ENCODE data around the gene CCT8. TPM values are rescaled to one million over a fixed set of nuclear protein-coding genes. Genes with fewer than 3 reads are reported as not detected.

Gene CCT8
- total and polyA plus RNA-seq, 10 of the 15 experiments (the other 5 are each of a cell fraction or from before 2014, with no cell fraction given): 321 to 696 (median 471) TPM

DNA sequence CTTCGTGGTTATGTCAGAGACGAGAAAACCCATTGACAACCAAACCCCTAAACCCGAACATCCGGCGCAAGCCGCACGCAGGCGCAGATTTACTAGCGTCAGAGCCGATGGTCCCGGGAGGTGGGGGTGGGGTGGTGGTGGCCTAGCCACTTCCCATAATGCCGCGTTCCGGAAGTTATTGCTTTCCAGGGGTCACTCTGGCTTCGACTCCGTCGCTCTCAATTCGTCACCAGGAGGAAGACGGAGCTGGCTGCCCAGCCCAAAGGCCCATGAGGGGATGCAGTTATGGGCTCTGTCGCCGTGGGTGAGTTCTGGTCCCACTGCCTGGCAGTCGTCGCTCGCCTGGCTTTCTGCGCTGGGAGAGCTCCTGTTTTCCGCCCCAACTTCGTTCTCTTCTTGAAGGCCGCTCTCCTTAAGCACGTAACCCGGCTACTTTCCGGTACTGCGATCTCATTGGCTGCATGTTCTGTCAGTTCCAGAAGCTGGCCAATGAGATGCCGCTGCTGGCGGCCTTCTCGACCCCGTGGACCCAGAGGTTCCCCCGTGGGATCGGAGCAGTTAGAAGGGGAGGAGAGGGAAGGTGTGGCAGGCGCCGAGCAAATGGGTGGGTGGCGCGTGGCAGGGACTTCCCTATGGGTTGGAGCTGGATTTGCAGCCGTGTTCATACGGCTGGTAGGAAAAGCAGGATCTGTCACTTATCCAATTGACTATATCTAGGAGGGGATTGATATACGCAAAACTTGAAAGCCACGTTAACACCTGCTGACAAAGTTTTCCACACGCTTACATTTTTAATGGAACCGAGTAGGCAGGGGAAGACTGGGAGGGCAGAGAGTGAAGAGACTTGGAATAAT is 48.7 kb downstream of the CCT8 start, which contains the start of gene USP16 (continued):
- TF ChIP-seq, protein P1, sequence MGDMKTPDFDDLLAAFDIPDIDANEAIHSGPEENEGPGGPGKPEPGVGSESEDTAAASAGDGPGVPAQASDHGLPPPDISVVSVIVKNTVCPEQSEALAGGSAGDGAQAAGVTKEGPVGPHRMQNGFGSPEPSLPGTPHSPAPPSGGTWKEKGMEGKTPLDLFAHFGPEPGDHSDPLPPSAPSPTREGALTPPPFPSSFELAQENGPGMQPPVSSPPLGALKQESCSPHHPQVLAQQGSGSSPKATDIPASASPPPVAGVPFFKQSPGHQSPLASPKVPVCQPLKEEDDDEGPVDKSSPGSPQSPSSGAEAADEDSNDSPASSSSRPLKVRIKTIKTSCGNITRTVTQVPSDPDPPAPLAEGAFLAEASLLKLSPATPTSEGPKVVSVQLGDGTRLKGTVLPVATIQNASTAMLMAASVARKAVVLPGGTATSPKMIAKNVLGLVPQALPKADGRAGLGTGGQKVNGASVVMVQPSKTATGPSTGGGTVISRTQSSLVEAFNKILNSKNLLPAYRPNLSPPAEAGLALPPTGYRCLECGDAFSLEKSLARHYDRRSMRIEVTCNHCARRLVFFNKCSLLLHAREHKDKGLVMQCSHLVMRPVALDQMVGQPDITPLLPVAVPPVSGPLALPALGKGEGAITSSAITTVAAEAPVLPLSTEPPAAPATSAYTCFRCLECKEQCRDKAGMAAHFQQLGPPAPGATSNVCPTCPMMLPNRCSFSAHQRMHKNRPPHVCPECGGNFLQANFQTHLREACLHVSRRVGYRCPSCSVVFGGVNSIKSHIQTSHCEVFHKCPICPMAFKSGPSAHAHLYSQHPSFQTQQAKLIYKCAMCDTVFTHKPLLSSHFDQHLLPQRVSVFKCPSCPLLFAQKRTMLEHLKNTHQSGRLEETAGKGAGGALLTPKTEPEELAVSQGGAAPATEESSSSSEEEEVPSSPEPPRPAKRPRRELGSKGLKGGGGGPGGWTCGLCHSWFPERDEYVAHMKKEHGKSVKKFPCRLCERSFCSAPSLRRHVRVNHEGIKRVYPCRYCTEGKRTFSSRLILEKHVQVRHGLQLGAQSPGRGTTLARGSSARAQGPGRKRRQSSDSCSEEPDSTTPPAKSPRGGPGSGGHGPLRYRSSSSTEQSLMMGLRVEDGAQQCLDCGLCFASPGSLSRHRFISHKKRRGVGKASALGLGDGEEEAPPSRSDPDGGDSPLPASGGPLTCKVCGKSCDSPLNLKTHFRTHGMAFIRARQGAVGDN (IDR thresholded peaks at IDR 0.05): no peak; the same call in 1 of the 2 replicates
- TF ChIP-seq RBBP5 (conservative IDR thresholded peaks at IDR 0.05): no peak
- peak; percentile 98 for TF ChIP-seq CREB1 (IDR thresholded peaks at IDR 0.05; ENCODE audit: low read depth)
- peak; percentile 65 for TF ChIP-seq RAD51 (IDR thresholded peaks at IDR 0.05)
- peak; percentile 91 for TF ChIP-seq MXI1 (IDR thresholded peaks at IDR 0.05; ENCODE audit: low read depth, low read length)
- no peak for TF ChIP-seq CHD4 (IDR thresholded peaks at IDR 0.05)
- TF ChIP-seq RB1 (IDR thresholded peaks at IDR 0.05; ENCODE audit: borderline replicate concordance): peak; percentile 21; the same call in 1 of the 2 replicates
- TF ChIP-seq FOS (IDR thresholded peaks at IDR 0.05; ENCODE audit: borderline replicate concordance, extremely low read depth, insufficient read length): peak; percentile 79
- TF ChIP-seq NR2F1 (conservative IDR thresholded peaks at IDR 0.05): peak; percentile 98
- TF ChIP-seq, protein P2, sequence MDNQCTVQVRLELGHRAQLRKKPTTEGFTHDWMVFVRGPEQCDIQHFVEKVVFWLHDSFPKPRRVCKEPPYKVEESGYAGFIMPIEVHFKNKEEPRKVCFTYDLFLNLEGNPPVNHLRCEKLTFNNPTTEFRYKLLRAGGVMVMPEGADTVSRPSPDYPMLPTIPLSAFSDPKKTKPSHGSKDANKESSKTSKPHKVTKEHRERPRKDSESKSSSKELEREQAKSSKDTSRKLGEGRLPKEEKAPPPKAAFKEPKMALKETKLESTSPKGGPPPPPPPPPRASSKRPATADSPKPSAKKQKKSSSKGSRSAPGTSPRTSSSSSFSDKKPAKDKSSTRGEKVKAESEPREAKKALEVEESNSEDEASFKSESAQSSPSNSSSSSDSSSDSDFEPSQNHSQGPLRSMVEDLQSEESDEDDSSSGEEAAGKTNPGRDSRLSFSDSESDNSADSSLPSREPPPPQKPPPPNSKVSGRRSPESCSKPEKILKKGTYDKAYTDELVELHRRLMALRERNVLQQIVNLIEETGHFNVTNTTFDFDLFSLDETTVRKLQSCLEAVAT (IDR thresholded peaks at IDR 0.05): no peak
- TF ChIP-seq, protein P3, sequence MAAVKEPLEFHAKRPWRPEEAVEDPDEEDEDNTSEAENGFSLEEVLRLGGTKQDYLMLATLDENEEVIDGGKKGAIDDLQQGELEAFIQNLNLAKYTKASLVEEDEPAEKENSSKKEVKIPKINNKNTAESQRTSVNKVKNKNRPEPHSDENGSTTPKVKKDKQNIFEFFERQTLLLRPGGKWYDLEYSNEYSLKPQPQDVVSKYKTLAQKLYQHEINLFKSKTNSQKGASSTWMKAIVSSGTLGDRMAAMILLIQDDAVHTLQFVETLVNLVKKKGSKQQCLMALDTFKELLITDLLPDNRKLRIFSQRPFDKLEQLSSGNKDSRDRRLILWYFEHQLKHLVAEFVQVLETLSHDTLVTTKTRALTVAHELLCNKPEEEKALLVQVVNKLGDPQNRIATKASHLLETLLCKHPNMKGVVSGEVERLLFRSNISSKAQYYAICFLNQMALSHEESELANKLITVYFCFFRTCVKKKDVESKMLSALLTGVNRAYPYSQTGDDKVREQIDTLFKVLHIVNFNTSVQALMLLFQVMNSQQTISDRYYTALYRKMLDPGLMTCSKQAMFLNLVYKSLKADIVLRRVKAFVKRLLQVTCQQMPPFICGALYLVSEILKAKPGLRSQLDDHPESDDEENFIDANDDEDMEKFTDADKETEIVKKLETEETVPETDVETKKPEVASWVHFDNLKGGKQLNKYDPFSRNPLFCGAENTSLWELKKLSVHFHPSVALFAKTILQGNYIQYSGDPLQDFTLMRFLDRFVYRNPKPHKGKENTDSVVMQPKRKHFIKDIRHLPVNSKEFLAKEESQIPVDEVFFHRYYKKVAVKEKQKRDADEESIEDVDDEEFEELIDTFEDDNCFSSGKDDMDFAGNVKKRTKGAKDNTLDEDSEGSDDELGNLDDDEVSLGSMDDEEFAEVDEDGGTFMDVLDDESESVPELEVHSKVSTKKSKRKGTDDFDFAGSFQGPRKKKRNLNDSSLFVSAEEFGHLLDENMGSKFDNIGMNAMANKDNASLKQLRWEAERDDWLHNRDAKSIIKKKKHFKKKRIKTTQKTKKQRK (IDR thresholded peaks at IDR 0.05; ENCODE audit: low read depth, low read length): no peak
- TF ChIP-seq, protein P4, sequence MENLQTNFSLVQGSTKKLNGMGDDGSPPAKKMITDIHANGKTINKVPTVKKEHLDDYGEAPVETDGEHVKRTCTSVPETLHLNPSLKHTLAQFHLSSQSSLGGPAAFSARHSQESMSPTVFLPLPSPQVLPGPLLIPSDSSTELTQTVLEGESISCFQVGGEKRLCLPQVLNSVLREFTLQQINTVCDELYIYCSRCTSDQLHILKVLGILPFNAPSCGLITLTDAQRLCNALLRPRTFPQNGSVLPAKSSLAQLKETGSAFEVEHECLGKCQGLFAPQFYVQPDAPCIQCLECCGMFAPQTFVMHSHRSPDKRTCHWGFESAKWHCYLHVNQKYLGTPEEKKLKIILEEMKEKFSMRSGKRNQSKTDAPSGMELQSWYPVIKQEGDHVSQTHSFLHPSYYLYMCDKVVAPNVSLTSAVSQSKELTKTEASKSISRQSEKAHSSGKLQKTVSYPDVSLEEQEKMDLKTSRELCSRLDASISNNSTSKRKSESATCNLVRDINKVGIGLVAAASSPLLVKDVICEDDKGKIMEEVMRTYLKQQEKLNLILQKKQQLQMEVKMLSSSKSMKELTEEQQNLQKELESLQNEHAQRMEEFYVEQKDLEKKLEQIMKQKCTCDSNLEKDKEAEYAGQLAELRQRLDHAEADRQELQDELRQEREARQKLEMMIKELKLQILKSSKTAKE (IDR thresholded peaks at IDR 0.05; ENCODE audit: low read depth, poor library complexity, severe bottlenecking): no peak
- TF ChIP-seq MTA3 (IDR thresholded peaks at IDR 0.05; ENCODE audit: borderline replicate concordance, low read length): no peak
- TF ChIP-seq SRF (IDR thresholded peaks at IDR 0.05; ENCODE audit: low read depth in 2 of 2, low read length in 2 of 2): peak; percentile 42 to 76; a peak in 3 of 4 replicates
- no peak for TF ChIP-seq STAT1 (conservative IDR thresholded peaks at IDR 0.05)
- TF ChIP-seq, protein P5, sequence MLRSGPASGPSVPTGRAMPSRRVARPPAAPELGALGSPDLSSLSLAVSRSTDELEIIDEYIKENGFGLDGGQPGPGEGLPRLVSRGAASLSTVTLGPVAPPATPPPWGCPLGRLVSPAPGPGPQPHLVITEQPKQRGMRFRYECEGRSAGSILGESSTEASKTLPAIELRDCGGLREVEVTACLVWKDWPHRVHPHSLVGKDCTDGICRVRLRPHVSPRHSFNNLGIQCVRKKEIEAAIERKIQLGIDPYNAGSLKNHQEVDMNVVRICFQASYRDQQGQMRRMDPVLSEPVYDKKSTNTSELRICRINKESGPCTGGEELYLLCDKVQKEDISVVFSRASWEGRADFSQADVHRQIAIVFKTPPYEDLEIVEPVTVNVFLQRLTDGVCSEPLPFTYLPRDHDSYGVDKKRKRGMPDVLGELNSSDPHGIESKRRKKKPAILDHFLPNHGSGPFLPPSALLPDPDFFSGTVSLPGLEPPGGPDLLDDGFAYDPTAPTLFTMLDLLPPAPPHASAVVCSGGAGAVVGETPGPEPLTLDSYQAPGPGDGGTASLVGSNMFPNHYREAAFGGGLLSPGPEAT (IDR thresholded peaks at IDR 0.05; ENCODE audit: low read depth): peak; percentile 90
